ENCODE results near the gene DOCK7. TPM values are rescaled to one million over a fixed set of nuclear protein-coding genes. Genes with fewer than 3 reads are reported as not detected.

DOCK7 gene
- total and polyA plus RNA-seq, 2 of the 8 experiments (the other 6 are each of a cell fraction or from before 2014, with no cell fraction given) = 10.2 to 33.7 TPM

DNA sequence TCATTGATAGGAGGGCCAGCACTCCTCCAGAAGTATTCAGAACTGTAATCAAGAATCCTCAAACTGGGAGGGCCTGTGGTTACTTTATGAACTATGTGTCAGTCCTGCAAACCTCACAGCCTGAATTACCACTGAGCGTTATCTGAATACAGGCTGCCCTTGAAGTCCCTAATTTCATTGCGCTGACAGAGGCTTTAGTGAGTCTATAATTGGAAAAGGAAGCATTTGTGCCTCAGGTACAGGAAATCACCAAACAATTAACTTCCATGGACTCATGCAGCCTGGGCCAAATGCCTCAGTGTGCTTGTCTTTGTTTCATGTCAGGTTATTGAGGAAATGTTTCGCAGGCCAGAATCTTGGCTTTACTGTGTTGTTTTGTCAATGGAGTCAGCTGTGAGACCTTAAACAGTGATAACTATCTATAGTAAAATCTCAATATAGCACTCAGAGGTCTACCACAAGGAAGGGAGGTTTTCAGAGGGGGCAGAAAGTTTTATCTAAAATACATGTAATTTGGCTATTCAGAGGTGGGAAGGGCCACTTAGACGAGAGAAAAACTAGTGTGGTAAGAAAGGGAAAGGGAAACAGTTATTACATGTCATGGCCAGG is 32.9 kb upstream of the DOCK7 start (continued):
- TF ChIP-seq, protein P1, sequence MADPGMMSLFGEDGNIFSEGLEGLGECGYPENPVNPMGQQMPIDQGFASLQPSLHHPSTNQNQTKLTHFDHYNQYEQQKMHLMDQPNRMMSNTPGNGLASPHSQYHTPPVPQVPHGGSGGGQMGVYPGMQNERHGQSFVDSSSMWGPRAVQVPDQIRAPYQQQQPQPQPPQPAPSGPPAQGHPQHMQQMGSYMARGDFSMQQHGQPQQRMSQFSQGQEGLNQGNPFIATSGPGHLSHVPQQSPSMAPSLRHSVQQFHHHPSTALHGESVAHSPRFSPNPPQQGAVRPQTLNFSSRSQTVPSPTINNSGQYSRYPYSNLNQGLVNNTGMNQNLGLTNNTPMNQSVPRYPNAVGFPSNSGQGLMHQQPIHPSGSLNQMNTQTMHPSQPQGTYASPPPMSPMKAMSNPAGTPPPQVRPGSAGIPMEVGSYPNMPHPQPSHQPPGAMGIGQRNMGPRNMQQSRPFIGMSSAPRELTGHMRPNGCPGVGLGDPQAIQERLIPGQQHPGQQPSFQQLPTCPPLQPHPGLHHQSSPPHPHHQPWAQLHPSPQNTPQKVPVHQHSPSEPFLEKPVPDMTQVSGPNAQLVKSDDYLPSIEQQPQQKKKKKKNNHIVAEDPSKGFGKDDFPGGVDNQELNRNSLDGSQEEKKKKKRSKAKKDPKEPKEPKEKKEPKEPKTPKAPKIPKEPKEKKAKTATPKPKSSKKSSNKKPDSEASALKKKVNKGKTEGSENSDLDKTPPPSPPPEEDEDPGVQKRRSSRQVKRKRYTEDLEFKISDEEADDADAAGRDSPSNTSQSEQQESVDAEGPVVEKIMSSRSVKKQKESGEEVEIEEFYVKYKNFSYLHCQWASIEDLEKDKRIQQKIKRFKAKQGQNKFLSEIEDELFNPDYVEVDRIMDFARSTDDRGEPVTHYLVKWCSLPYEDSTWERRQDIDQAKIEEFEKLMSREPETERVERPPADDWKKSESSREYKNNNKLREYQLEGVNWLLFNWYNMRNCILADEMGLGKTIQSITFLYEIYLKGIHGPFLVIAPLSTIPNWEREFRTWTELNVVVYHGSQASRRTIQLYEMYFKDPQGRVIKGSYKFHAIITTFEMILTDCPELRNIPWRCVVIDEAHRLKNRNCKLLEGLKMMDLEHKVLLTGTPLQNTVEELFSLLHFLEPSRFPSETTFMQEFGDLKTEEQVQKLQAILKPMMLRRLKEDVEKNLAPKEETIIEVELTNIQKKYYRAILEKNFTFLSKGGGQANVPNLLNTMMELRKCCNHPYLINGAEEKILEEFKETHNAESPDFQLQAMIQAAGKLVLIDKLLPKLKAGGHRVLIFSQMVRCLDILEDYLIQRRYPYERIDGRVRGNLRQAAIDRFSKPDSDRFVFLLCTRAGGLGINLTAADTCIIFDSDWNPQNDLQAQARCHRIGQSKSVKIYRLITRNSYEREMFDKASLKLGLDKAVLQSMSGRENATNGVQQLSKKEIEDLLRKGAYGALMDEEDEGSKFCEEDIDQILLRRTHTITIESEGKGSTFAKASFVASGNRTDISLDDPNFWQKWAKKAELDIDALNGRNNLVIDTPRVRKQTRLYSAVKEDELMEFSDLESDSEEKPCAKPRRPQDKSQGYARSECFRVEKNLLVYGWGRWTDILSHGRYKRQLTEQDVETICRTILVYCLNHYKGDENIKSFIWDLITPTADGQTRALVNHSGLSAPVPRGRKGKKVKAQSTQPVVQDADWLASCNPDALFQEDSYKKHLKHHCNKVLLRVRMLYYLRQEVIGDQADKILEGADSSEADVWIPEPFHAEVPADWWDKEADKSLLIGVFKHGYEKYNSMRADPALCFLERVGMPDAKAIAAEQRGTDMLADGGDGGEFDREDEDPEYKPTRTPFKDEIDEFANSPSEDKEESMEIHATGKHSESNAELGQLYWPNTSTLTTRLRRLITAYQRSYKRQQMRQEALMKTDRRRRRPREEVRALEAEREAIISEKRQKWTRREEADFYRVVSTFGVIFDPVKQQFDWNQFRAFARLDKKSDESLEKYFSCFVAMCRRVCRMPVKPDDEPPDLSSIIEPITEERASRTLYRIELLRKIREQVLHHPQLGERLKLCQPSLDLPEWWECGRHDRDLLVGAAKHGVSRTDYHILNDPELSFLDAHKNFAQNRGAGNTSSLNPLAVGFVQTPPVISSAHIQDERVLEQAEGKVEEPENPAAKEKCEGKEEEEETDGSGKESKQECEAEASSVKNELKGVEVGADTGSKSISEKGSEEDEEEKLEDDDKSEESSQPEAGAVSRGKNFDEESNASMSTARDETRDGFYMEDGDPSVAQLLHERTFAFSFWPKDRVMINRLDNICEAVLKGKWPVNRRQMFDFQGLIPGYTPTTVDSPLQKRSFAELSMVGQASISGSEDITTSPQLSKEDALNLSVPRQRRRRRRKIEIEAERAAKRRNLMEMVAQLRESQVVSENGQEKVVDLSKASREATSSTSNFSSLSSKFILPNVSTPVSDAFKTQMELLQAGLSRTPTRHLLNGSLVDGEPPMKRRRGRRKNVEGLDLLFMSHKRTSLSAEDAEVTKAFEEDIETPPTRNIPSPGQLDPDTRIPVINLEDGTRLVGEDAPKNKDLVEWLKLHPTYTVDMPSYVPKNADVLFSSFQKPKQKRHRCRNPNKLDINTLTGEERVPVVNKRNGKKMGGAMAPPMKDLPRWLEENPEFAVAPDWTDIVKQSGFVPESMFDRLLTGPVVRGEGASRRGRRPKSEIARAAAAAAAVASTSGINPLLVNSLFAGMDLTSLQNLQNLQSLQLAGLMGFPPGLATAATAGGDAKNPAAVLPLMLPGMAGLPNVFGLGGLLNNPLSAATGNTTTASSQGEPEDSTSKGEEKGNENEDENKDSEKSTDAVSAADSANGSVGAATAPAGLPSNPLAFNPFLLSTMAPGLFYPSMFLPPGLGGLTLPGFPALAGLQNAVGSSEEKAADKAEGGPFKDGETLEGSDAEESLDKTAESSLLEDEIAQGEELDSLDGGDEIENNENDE (IDR thresholded peaks at IDR 0.05; ENCODE audit: insufficient replicate concordance, low read length) = no peak
- TF ChIP-seq EP300 (IDR thresholded peaks at IDR 0.05; ENCODE audit: borderline replicate concordance in 1 of 2, low read depth in 2 of 2, low read length in 2 of 2) = no peak
- no peak for TF ChIP-seq ASH2L (IDR thresholded peaks at IDR 0.05; ENCODE audit: low read length)
- TF ChIP-seq CTCF (IDR thresholded peaks at IDR 0.05; ENCODE audit: control extremely low read depth in 1 of 3, insufficient read depth in 1 of 3, low read depth in 1 of 3, low read length in 3 of 3) = no peak
- TF ChIP-seq RBBP5 (IDR thresholded peaks at IDR 0.05; ENCODE audit: borderline replicate concordance, low read depth, low read length) = no peak
- no peak for TF ChIP-seq CHD1 (IDR thresholded peaks at IDR 0.05; ENCODE audit: low read depth, low read length)
- no peak for TF ChIP-seq JUN (IDR thresholded peaks at IDR 0.05; ENCODE audit: low read depth, low read length)
- TF ChIP-seq BRCA1 (IDR thresholded peaks at IDR 0.05; ENCODE audit: low read depth, low read length) = no peak

All from H1 (cell line).